Measurements from ENCODE around the gene PPP2R2B.

The PPP2R2B gene

DNA sequence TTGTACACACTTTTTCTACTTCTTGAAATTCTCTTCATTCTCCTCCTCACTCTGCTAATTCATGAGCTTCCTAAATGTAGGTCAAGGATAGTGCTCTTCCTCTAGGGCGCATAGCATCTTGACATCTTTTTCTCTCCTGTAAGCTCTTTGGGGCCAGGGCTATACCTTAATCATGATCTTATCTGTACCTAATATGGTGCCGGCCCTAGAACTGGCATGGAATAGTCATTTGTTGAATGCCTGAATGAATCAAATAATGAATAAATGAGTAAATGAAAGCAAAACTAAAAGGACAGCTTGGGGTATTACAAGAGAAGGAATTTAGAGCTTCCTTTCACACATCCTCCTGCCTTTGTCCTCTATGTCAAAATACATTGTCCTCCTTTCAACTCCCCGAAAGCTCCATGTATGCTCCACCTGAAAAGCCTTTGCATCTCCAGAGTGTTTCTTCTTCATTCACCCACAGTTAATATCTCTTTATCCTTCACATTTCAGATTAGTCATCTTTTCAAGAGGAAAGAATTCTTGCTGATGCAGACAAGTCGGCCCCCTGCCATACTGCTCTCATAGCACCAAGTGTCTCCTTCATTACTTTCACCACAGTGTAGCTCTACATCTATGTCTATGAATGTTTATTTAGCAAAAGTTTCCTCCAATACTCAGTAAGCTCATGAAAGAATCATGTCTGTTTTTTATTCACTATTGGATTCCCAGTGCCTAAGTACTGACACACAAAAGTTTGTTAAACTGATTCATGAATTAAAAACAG is 16.4 kb upstream of the PPP2R2B start:
- Mint-ChIP-seq H3K9me3 (no peaks in the 10 kb centered on the region), H3K36me3 (ENCODE audit: low read depth) (no peaks in the 10 kb centered on the region), H3K4me3 (no peak overlapping the region), H3K27me3 (ENCODE audit: low read depth) (no peaks in the 10 kb centered on the region), H3K4me1 (ENCODE audit: low read depth) (peaks cover 9% of the 10 kb centered on the region), H3K27ac (no peak overlapping the region)

- H3K27ac Mint-ChIP-seq: no peak overlapping the region
- H3K9me3 Mint-ChIP-seq: no peaks in the 10 kb centered on the region
- no peaks in the 10 kb centered on the region for H3K27me3 Mint-ChIP-seq (ENCODE audit: low read depth)
- peaks cover 9% of the 10 kb centered on the region for H3K4me1 Mint-ChIP-seq (ENCODE audit: low read depth)
- no peaks in the 10 kb centered on the region for H3K36me3 Mint-ChIP-seq (ENCODE audit: low read depth)
- H3K4me3 Mint-ChIP-seq: no peak overlapping the region
These were observed 15.4 kb upstream of the PPP2R2B start for GRCh38 chr5:146893991-146894390.

GRCh38 chr5:146892231-146892630 is 13.7 kb upstream of the PPP2R2B start:
- H3K36me3 Mint-ChIP-seq (ENCODE audit: low read depth): no peaks in the 10 kb centered on the region
- H3K4me3 Mint-ChIP-seq: no peak overlapping the region
- H3K27me3 Mint-ChIP-seq (ENCODE audit: low read depth): no peaks in the 10 kb centered on the region
- H3K27ac Mint-ChIP-seq: no peak overlapping the region
- H3K9me3 Mint-ChIP-seq: no peaks in the 10 kb centered on the region
- peaks cover 9% of the 10 kb centered on the region for H3K4me1 Mint-ChIP-seq (ENCODE audit: low read depth)

DNA sequence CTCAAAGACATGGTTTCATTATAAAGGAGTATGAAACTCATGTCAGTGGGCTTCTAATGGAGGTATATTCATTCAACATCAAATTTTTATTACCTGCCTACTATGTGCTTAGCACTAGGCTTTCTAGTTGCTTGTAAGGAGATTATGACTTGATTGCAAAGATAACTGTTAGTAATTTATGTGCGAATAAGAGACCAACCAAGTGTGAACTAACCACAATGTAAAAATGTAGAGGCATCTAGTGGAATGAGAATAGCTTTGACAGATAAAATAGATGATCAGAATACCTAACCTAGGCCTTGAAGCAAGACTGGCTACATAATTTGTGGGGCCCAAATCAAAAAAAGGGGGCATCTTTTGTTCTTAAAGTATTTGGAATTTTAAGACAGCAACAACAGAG is 13.0 kb upstream of the PPP2R2B start:
- no peaks in the 10 kb centered on the region for H3K9me3 Mint-ChIP-seq
- H3K36me3 Mint-ChIP-seq (ENCODE audit: low read depth): no peaks in the 10 kb centered on the region
- no peaks in the 10 kb centered on the region for H3K27me3 Mint-ChIP-seq (ENCODE audit: low read depth)
- H3K4me3 Mint-ChIP-seq: no peak overlapping the region
- peaks cover 9% of the 10 kb centered on the region for H3K4me1 Mint-ChIP-seq (ENCODE audit: low read depth)
- H3K27ac Mint-ChIP-seq: no peak overlapping the region

DNA sequence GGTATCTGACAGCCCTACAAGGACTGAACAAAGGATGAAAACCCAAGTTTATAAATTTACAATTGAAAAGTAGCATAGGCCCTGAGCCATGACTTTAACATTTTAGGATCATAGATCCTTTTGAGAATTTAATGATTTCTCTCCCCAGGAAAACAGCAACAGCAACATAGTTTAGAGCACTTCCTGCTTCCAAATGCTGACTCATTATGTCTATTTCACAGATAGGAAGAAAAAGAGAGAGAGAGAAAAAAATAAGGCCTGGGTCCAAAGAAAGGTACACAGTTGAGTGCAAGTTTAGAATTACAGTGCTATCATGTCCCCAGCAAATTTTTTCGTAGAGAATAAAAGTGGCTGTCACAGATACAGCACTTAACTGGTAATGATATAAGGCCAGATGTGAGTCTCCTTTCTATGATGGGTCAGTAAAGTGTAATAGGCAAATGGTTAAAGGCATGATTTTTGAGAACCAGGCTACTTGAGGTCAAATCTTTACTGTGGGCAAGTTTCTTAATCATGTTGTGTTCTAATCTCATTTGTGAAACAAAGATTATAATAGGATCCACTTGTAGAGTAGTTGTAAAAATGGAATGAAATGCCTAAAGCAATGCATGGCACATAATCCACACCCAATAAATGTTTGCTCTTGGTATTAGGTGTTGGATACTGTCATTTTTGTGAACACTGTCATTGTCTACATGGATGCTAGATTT is 12.3 kb upstream of the PPP2R2B start:
- Mint-ChIP-seq H3K4me1 (ENCODE audit: low read depth) (peaks cover 9% of the 10 kb centered on the region), H3K27ac (no peak overlapping the region), H3K9me3 (no peaks in the 10 kb centered on the region), H3K4me3 (no peak overlapping the region), H3K36me3 (ENCODE audit: low read depth) (no peaks in the 10 kb centered on the region), H3K27me3 (ENCODE audit: low read depth) (peaks cover under 1% of the 10 kb centered on the region)

DNA sequence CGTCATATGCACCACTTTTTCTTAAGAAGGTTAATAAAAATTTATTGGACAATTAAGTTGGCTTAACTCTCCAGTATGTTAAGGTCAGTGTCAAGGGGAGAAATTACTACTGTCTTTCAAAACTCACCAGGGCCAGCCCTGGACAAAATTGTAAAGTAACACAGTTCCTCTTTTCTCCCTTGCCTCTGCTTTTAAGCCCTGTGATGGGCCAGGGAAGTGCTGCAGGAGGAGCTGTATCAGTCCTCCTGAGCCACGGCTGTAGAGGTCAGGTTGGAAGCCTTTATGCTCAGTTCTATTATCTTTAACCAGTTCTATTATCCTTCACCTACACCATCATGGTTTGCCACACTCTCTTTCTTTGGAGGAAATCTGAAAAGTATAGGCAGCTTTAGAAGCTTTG is 11.5 kb upstream of the PPP2R2B start:
- Mint-ChIP-seq H3K27ac (no peak overlapping the region), H3K4me3 (no peak overlapping the region), H3K36me3 (ENCODE audit: low read depth) (no peaks in the 10 kb centered on the region), H3K27me3 (ENCODE audit: low read depth) (peaks cover 8% of the 10 kb centered on the region), H3K9me3 (no peaks in the 10 kb centered on the region), H3K4me1 (ENCODE audit: low read depth) (peaks cover 8% of the 10 kb centered on the region)

GRCh38 chr5:146889169-146889568 is 10.6 kb upstream of the PPP2R2B start:
- Mint-ChIP-seq H3K4me3 (no peak overlapping the region), H3K27ac (no peak overlapping the region), H3K9me3 (no peaks in the 10 kb centered on the region), H3K27me3 (ENCODE audit: low read depth) (peaks cover 12% of the 10 kb centered on the region), H3K36me3 (ENCODE audit: low read depth) (no peaks in the 10 kb centered on the region), H3K4me1 (ENCODE audit: low read depth) (peaks cover 4% of the 10 kb centered on the region)

DNA sequence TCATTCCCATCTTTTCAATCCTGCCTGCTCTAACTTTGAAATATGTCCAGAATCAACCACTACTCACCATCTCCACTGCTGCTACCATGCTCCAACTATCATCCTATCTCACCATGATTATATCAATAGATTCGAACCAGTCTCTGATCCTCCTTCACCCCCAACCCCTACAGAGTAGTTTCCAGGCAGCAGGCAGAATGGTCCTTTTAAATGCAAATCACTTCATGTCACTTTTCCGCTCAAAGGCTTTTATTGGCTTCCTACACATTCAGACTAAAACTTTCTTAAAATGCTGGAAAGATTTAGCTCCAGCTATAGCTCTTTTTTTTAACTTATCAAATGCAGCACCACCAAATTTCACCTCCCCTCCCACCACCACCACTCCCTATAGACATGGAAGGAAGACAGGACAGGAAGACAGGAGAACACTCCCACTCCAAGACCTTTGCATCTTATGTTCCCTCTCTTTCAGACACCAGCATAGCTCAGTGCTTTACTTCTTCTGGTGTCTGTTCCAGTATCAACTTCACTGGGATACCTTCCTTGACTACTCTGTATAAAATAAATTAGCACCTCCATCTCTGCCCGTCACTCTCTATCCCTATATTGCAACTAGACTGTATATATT is 9.9 kb upstream of the PPP2R2B start:
- no peaks in the 10 kb centered on the region for H3K36me3 Mint-ChIP-seq (ENCODE audit: low read depth)
- H3K4me3 Mint-ChIP-seq: no peak overlapping the region
- H3K4me1 Mint-ChIP-seq (ENCODE audit: low read depth): peaks cover 4% of the 10 kb centered on the region
- no peaks in the 10 kb centered on the region for H3K9me3 Mint-ChIP-seq
- H3K27me3 Mint-ChIP-seq (ENCODE audit: low read depth): peaks cover 14% of the 10 kb centered on the region
- H3K27ac Mint-ChIP-seq: no peak overlapping the region

DNA sequence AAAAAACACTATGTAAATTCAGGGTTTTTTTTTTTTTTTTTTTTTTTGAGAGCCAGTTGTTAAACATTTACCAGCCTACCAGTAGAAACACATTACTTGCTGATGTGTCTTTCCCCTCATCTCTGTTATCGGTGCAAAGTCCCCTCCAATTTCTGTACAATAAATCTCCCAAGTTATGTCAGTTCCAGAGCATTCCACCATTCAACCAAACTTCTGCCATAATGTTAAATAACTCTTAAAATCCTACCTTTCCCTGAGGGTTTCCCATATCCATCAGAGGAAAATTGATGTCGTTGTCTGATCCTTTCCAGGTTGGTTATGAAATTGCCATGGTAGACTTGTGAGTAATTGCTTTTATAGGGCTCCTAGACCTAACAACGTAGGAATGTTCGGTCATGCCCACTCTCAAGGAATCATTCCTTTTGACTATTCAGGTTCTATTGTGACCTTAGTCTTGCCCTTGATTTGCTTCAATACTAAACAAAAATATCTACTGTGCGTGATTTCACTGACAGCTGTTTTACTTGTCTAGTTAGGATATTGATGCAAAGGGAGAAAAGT is 5.6 kb upstream of the PPP2R2B start:
- H3K27me3 Mint-ChIP-seq (ENCODE audit: low read depth): peaks cover 34% of the 10 kb centered on the region
- H3K4me3 Mint-ChIP-seq: no peak overlapping the region
- no peak overlapping the region for H3K27ac Mint-ChIP-seq
- H3K4me1 Mint-ChIP-seq (ENCODE audit: low read depth): no peaks in the 10 kb centered on the region
- H3K36me3 Mint-ChIP-seq (ENCODE audit: low read depth): no peaks in the 10 kb centered on the region
- H3K9me3 Mint-ChIP-seq: no peaks in the 10 kb centered on the region

DNA sequence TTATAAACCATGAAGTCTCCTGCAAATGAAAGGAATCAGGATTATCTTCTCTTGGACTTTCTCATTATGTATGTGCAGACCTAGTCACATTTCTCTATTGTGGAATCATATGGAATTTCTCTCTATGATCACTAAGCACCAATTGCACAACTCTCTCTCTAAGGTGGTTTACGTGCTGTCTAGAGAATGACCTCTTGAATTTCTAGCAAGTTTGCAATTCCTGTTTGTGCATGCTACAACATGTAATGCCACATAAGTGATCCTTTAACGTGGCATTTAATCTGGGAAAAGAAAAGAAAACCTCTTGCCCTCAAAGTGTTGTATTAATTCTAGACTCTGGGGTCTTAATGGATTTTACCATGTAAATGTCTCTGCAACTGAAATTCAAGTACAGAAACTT is 5.0 kb upstream of the PPP2R2B start:
- peaks cover 3% of the 10 kb centered on the region for H3K4me1 Mint-ChIP-seq (ENCODE audit: low read depth)
- H3K36me3 Mint-ChIP-seq (ENCODE audit: low read depth): no peaks in the 10 kb centered on the region
- no peak overlapping the region for H3K27ac Mint-ChIP-seq
- no peak overlapping the region for H3K4me3 Mint-ChIP-seq
- peaks cover 39% of the 10 kb centered on the region for H3K27me3 Mint-ChIP-seq (ENCODE audit: low read depth)
- no peaks in the 10 kb centered on the region for H3K9me3 Mint-ChIP-seq

- no peak overlapping the region for H3K4me3 Mint-ChIP-seq
- no peaks in the 10 kb centered on the region for H3K36me3 Mint-ChIP-seq (ENCODE audit: low read depth)
- H3K27me3 Mint-ChIP-seq (ENCODE audit: low read depth): peaks cover 53% of the 10 kb centered on the region
- H3K4me1 Mint-ChIP-seq (ENCODE audit: low read depth): peaks cover 11% of the 10 kb centered on the region
- no peak overlapping the region for H3K27ac Mint-ChIP-seq
- H3K9me3 Mint-ChIP-seq: no peaks in the 10 kb centered on the region
These were observed 2.4 kb upstream of the PPP2R2B start for GRCh38 chr5:146880966-146881365.

DNA sequence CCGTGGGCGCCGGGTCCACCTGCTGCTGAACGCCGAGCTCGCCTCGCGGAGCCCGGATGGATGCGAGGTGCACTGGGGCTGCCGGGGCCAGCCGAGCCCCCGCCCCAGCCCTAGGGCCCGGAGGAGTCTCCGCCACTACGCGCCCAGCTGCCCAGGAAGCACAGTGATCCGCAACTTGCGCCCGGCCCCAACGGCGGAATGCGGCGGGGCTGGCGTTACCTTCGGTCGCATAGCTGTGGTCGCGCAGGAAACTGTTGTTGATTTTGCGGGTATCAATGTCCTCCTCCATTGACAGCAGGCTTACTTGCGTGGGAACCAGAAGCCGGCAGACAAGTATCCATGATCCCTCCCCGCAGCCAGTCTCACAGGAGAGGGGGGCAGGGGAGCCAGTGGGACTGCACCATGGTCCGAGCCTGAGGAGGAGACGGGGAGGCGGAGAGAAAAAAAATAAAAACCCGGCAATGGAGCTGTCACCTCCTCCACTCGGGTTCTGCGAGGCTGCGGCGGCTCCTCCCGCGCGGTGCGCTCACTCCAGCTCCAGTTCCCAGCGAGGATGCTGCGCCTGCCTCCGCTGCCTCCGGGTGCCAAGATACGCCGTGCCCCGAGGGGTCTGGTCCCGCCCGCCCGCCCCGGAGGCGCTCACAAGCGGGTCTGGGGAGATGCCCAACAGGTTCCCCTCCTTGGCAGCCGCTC is 628 bp downstream of the PPP2R2B start:
- no peaks in the 10 kb centered on the region for H3K9me3 Mint-ChIP-seq
- peaks cover 11% of the 10 kb centered on the region for H3K4me1 Mint-ChIP-seq (ENCODE audit: low read depth)
- H3K27ac Mint-ChIP-seq: no peak overlapping the region
- no peaks in the 10 kb centered on the region for H3K36me3 Mint-ChIP-seq (ENCODE audit: low read depth)
- peak overlapping the region; percentile 87 for H3K4me3 Mint-ChIP-seq
- peaks cover 52% of the 10 kb centered on the region for H3K27me3 Mint-ChIP-seq (ENCODE audit: low read depth)

DNA sequence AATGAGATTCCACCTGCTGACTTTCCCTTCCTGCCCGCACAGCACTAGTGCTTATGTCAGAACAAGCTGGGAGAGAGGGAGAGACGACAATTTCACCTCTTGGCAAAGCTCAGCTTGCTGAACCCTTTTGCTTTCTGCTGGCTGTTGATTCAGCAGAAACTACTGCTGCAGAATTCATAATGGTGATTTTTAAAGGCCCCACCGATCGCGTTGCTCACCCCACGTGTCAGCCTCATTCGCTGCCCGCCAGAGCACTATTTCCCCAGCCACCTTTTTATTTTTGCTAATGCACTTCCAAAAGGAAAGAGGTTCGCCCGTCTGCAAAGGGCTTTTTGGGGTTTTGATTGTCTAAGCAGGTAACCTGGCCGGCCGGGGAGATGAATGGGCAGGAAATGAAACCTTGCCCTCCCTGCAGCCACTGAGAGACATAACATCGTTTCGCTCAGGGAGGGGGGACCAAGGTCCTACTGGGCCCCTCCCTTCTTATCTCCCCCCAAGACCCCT is 1.3 kb downstream of the PPP2R2B start:
- no peak overlapping the region for H3K27ac Mint-ChIP-seq
- H3K9me3 Mint-ChIP-seq: no peaks in the 10 kb centered on the region
- no peaks in the 10 kb centered on the region for H3K36me3 Mint-ChIP-seq (ENCODE audit: low read depth)
- peaks cover 11% of the 10 kb centered on the region for H3K4me1 Mint-ChIP-seq (ENCODE audit: low read depth)
- peaks cover 55% of the 10 kb centered on the region for H3K27me3 Mint-ChIP-seq (ENCODE audit: low read depth)
- peak overlapping the region; percentile 61 for H3K4me3 Mint-ChIP-seq

GRCh38 chr5:146873186-146873917 is 5.2 kb downstream of the PPP2R2B start:
- no peaks in the 10 kb centered on the region for H3K9me3 Mint-ChIP-seq
- peaks cover 9% of the 10 kb centered on the region for H3K4me1 Mint-ChIP-seq (ENCODE audit: low read depth)
- H3K4me3 Mint-ChIP-seq: no peak overlapping the region
- peaks cover 30% of the 10 kb centered on the region for H3K27me3 Mint-ChIP-seq (ENCODE audit: low read depth)
- no peak overlapping the region for H3K27ac Mint-ChIP-seq
- H3K36me3 Mint-ChIP-seq (ENCODE audit: low read depth): no peaks in the 10 kb centered on the region
